Erythroblast (primary cell): ENCODE data around the gene SIL1.
"Not testable (repeated sequence)": the region's sequence is repeated elsewhere in the genome, so short reads cannot be mapped to it uniquely, and the experiment has no call there.

Experiments used
- DNase-seq, 2 experiments: peaks; one replicate each; lab custom pipeline; 2025; lab: John Stamatoyannopoulos, UW
- GATA1 ChIP-seq: IDR thresholded peaks from 2 replicates; pipeline ENCODE4 v1.6.1; 2011; ENCODE audit warnings: low read depth, mild to moderate bottlenecking, control low read depth, low read length, moderate library complexity
- POLR2A ChIP-seq: IDR thresholded peaks from 2 replicates; pipeline ENCODE4 v1.6.1; 2011; ENCODE audit warnings: mild to moderate bottlenecking, low read length

Gene SIL1

DNA sequence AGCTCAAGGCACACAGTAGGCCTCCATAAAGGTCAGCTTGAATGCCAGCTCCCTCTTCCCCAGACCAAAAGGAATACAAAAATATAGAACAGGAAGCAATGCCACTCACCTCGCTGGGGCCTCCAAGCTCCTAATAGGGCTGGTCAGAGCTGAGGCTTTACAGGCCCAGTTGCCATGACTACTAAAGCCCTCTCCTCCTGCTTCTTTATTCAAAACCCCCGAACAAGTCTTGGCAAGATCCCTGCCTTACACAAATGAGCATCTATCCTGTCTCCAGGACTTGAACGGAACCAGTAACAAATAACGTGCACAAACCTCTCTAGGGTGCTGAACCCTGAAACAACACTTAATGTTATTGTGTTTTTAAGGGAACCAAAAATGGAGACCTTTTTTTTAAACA lies 136.3 kb downstream of the SIL1 start:
- TF ChIP-seq GATA1 (no peak), POLR2A (no peak)
- DNase-seq = no peak

- no peak for DNase-seq
- TF ChIP-seq GATA1 (no peak), POLR2A (no peak)
Measured at GRCh38 chr5:139061274-139061673, 136.9 kb downstream of the SIL1 start.

DNA sequence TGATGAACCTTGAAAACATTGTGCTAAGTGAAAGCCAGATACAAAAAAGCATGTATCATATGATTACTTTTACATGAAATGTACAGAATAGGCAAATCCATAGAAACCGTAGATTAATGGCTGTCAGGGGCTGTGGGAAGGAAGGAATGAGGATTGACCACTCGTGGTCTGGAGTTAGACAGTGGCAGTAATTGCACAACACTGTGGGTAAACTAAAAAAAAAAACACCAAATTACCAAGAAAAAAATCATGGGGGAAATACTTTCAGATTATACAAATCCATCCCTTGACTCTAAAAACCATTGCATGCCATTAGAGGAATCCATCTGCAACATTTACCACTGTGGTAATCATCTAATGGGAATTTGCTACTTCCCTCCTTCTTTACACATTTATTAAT lies 140.0 kb downstream of the SIL1 start:
- no peak for DNase-seq
- TF ChIP-seq POLR2A (no peak), GATA1 (no peak)

DNA sequence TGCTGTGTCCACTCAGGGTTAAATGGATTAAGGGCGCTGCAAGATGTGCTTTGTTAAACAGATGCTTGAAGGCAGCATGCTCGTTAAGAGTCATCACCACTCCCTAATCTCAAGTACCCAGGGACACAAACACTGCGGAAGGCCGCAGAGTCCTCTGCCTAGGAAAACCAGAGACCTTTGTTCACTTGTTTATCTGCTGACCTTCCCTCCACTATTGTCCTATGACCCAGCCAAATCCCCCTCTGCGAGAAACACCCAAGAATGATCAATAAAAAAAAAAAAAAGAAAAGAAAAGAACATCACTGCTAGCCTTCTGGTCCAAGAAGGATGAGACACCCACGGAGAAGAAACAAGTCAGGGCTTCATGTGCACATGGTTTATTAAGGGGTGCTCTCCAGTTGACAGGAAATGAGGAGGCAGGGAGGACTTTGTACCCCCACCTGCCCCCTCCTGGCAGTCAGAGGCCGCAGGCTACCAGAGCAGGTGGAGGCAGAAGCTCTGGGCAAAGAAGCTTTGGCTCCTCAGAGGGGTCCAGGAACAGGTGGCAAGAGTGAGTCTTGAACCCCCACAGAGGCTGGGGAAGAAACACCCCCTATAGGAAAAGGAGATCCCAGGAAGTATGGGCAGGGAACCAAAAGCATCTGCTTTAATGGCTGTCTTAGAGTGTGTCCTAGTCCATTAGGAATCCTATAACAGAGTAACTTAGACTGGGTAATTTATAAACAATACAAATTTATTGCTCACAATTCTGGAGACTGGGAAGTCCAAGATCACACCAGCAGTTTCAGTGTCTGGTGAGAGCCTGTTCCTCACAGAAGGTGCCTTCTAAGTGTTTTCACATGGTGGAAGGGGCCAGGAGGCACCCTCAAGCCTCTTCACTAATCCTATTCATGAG lies 140.9 kb downstream of the SIL1 start:
- not testable (repeated sequence) for DNase-seq

DNA sequence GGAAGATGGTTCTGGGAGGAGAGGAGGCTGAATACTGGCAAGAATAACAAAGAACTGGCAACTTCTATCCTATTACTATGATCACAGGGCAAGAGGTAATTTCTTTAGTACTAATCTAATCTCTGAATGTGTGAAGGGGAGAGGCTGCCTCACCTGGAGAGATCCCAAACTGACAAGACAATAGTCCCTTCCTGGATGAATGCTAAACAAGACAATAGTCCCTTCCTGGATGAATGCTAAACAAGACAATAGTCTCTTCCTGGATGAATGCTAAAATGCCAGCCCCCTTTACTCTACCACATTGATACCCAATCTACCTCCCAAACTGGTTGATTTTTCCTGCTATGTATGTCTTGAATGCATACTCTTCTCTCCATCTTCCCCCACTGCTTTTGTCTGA lies 145.2 kb downstream of the SIL1 start:
- TF ChIP-seq GATA1 (no peak), POLR2A (no peak)
- DNase-seq = no peak

GRCh38 chr5:139051392-139051791 lies 146.8 kb downstream of the SIL1 start:
- no peak for DNase-seq
- no peak for TF ChIP-seq GATA1
- no peak for TF ChIP-seq POLR2A

GRCh38 chr5:139050432-139050831 lies 147.7 kb downstream of the SIL1 start:
- DNase-seq = no peak
- TF ChIP-seq POLR2A = no peak
- TF ChIP-seq GATA1 = no peak

- no peak for DNase-seq
- TF ChIP-seq GATA1 (no peak), POLR2A (no peak)
Measured at GRCh38 chr5:139049780-139050179, 148.4 kb downstream of the SIL1 start.

DNA sequence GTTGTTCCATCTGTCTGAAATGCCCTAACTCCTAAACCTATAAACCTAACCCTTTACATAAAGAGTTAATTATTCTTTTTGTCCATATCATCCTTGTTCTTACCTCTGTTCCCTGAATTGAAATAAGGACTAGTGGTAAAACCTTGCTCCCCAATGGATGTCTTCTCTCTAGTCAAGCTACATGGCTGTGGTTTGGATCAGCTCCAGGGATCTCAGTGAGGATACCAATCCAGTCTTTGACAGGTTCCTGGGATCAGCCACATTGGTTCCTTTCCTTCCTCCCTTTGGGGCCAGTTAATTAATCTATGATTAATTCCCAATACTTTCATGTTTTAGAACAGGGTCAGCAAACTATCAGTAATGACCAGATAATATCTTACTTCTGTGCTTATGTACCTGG lies 151.6 kb downstream of the SIL1 start:
- TF ChIP-seq POLR2A (no peak), GATA1 (no peak)
- DNase-seq = no peak

DNA sequence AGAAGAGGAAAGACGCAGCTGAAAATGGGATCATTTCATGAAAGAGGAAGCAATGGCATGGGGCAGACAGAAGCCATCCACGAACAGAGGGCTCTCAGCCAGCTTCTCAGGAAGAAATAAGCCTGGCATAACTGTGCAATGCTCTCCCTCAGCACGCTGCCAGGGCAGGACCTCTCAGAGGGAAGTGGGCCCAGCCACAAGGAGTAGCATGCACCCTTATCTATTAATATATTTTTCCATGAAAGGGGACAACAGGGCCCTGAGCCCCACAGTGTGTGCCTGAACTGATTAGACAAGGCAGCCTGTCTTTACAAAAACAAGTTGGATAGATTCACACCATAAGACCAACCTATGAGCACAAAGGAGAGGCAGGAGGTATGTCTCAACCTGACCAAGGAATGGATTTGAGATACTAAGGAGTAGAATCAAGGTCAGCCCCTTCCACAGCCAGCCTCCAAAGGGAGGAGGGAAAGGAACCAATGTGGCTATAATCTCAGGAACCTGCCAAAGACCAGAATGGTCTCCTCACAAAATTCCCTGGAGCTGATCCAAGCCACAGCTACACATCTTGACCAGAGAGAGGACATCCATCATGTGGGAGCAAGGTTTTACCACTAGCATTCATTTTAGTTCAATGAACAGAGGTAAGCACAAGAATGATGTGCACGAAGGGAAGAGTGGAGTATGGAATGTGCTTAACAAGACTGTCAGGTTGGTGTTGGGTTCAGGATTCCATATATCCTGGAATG lies 154.8 kb downstream of the SIL1 start:
- peak; percentile 14 to 54 for DNase-seq
- TF ChIP-seq GATA1 = no peak
- TF ChIP-seq POLR2A = no peak

- no peak for DNase-seq
- no peak for TF ChIP-seq POLR2A
- no peak for TF ChIP-seq GATA1
Measured at GRCh38 chr5:139040081-139040480, 158.1 kb downstream of the SIL1 start.

- no peak for DNase-seq
- TF ChIP-seq POLR2A (no peak), GATA1 (no peak)
Measured at GRCh38 chr5:139038613-139039305, 159.4 kb downstream of the SIL1 start.

GRCh38 chr5:139037732-139038131 lies 160.4 kb downstream of the SIL1 start:
- TF ChIP-seq GATA1 (no peak), POLR2A (no peak)
- DNase-seq = no peak

- DNase-seq = not testable (repeated sequence)
Measured at GRCh38 chr5:139036332-139036731, 161.8 kb downstream of the SIL1 start.

DNA sequence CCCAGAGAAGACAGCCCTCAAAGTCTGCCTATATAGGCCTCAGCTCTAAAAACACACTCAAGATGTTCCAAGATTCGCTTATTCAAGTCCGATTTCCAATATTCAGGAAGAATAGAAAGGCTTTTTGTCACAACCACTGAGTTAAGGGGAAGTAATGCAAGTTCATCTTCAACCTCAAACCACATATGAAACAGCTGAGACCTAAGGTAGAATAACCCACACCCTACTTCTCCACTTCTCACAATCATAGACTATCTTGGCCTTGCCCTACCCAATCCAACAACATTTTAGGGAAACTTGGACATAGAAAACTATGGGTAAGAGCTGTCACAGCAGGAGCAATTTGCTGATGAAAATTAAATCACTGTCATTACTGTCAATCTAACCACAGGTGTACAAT lies 171.0 kb downstream of the SIL1 start:
- no peak for DNase-seq
- TF ChIP-seq GATA1 (no peak), POLR2A (no peak)
